K562 (cell line): ENCODE measurements around the gene FAM174B.

Experiments used
- ARID2 ChIP-seq: fragments of 450-650 bp; IDR thresholded peaks from 2 replicates; pipeline ENCODE4 v1.6.1; 2017; ENCODE audit warnings: antibody characterized with exemption, mild to moderate bottlenecking
- CTCF ChIP-seq, 3 experiments: IDR thresholded peaks in 2 of 3; conservative IDR thresholded peaks in 1 of 3; 2 replicates each; pipeline ENCODE4 v1.5.1; 2011 to 2012; ENCODE audit warnings: low read length in 3 of 3, mild to moderate bottlenecking in 3 of 3, control low read depth in 2 of 3, improper control_type of control experiment in 1 of 3, inconsistent platforms in 1 of 3, low read depth in 1 of 3, mixed read lengths in 1 of 3, moderate library complexity in 1 of 3; ENCODE audit not compliant: insufficient read depth in 2 of 3
- EZH2 ChIP-seq: IDR thresholded peaks from 2 replicates; pipeline ENCODE4 v1.6.1; 2012; ENCODE audit warnings: low read depth, mild to moderate bottlenecking, inconsistent platforms, low read length, borderline replicate concordance
- KDM1A ChIP-seq, 2 experiments: fragments of 450-650 bp; IDR thresholded peaks; 2 replicates each; pipeline ENCODE4 v1.6.1; 2016; ENCODE audit warnings: mild to moderate bottlenecking in 2 of 2
- MEF2A ChIP-seq: IDR thresholded peaks from 2 replicates; pipeline ENCODE4 v1.6.1; 2011; ENCODE audit warnings: low read depth, mild to moderate bottlenecking, low read length, moderate library complexity; ENCODE audit not compliant: control insufficient read depth
- RERE ChIP-seq: sonication (generic); formaldehyde crosslinking; IDR thresholded peaks from 2 replicates; pipeline ENCODE4 v1.8.0; 2023; ENCODE audit warnings: missing genetic modification reagents, mild to moderate bottlenecking, borderline replicate concordance
- SETDB1 ChIP-seq: IDR thresholded peaks from one replicate; pipeline ENCODE4 v1.6.1; 2012; ENCODE audit warnings: low read length, control low read depth, inconsistent platforms
- ZNF717 ChIP-seq: fragments of 250-450 bp; sonication (Bioruptor Pico); IDR thresholded peaks from 2 replicates; pipeline ENCODE4 v1.5.0; 2021

- TF ChIP-seq RERE (CRISPR knock-in tag), result no peak
- TF ChIP-seq CTCF (IDR thresholded peaks at IDR 0.05 in 2 of 3, conservative IDR thresholded peaks at IDR 0.05 in 1 of 3; ENCODE audit: insufficient read depth in 2 of 3, low read depth in 1 of 3, low read length in 3 of 3), result no peak
- no peak for TF ChIP-seq ZNF717 (CRISPR knock-in tag)
- TF ChIP-seq MEF2A, result no peak
- no peak for TF ChIP-seq SETDB1
- no peak for TF ChIP-seq EZH2
- TF ChIP-seq ARID2, result no peak
- no peak for TF ChIP-seq KDM1A (IDR thresholded peaks at IDR 0.05)
Observed at GRCh38 chr15:92661956-92662355, 6.4 kb upstream of the FAM174B start.
